Measurements from ENCODE around the gene SMTN. TPM values are rescaled to one million over a fixed set of nuclear protein-coding genes. Genes with fewer than 3 reads are reported as not detected.

SMTN gene
- total and polyA plus RNA-seq, 10 of the 15 experiments (the other 5 are each of a cell fraction or from before 2014, with no cell fraction given) = 0.92 to 21.9 (median 4.8) TPM

- no peak for TF ChIP-seq CUX1 (IDR thresholded peaks at IDR 0.05; ENCODE audit: insufficient replicate concordance, low read depth, low read length)
- no peak for TF ChIP-seq ZNF622 (IDR thresholded peaks at IDR 0.05)
- no peak for TF ChIP-seq SMAD5 (IDR thresholded peaks at IDR 0.05; ENCODE audit: low read depth)
- TF ChIP-seq BMI1 (IDR thresholded peaks at IDR 0.05; ENCODE audit: borderline replicate concordance) = no peak
These were observed 42.1 kb downstream of the SMTN start (continued) for GRCh38 chr22:31123292-31123602.

GRCh38 chr22:31124290-31124689 lies 43.2 kb downstream of the SMTN start:
- TF ChIP-seq PBX3 (IDR thresholded peaks at IDR 0.05; ENCODE audit: insufficient replicate concordance, low read depth, low read length) (no peak), ATF2 (IDR thresholded peaks at IDR 0.05; ENCODE audit: low read length) (no peak), LARP7 (IDR thresholded peaks at IDR 0.05) (no peak), CREB1 (IDR thresholded peaks at IDR 0.05; ENCODE audit: low read depth) (no peak), PML (IDR thresholded peaks at IDR 0.05; ENCODE audit: low read length) (no peak), CBFB (IDR thresholded peaks at IDR 0.05; ENCODE audit: low read depth) (no peak), IKZF1 (conservative IDR thresholded peaks at IDR 0.05) (no peak), RB1 (IDR thresholded peaks at IDR 0.05; ENCODE audit: borderline replicate concordance) (no peak), BHLHE40 (IDR thresholded peaks at IDR 0.05; ENCODE audit: borderline replicate concordance in 1 of 2, low read depth in 2 of 2, low read length in 1 of 2) (no peak), MEF2B (IDR thresholded peaks at IDR 0.05; ENCODE audit: partially characterized antibody, poor library complexity, severe bottlenecking) (no peak), YY1 (IDR thresholded peaks at IDR 0.05; ENCODE audit: low read depth, low read length) (no peak)
- Histone ChIP-seq H3K27ac (ENCODE audit: control insufficient read depth, insufficient read depth) (no peak overlapping the region), H4K20me1 (ENCODE audit: control insufficient read depth, insufficient read depth) (no peaks in the 10 kb centered on the region), H3K9ac (ENCODE audit: control insufficient read depth, insufficient read depth, low read length) (no peak overlapping the region), H3K9me3 (replicated peaks; ENCODE audit: control insufficient read depth, insufficient read depth, low read length) (no peaks in the 10 kb centered on the region), H3K4me1 (ENCODE audit: control insufficient read depth, insufficient read depth, low read length) (no peaks in the 10 kb centered on the region), H3K4me2 (ENCODE audit: control insufficient read depth, insufficient read depth) (no peak overlapping the region), H2AFZ (ENCODE audit: control insufficient read depth, low read depth, low read length) (no peak overlapping the region), H3K4me3 (no peak overlapping the region), H3K27me3 (replicated peaks in 1 of 2; ENCODE audit: control insufficient read depth in 2 of 2, insufficient read depth in 2 of 2, low read length in 1 of 2) (no peaks in the 10 kb centered on the region), H3K79me2 (ENCODE audit: control insufficient read depth, insufficient read depth, low read length) (no peaks in the 10 kb centered on the region), H3K36me3 (ENCODE audit: control insufficient read depth in 2 of 2, insufficient read depth in 2 of 2, low read length in 1 of 2) (no peaks in the 10 kb centered on the region)
- 16% methylated on average over 3 of the region's 3 CpGs for WGBS (ENCODE audit: insufficient coverage, insufficient replicate concordance, low lambda C conversion rate, missing lambda C conversion rate)
- in situ Hi-C loops (cut with MboI) (no loop called here), intact Hi-C loops (cut with micrococcal nuclease; ENCODE audit: unreplicated experiment) (no loop called here)
- ChIA-PET CTCF (interaction anchor here (1.2 to 1.4 kb wide), 2 partner anchors 9 to 35 kb away, joined by 3 to 5 read pairs; partner anchors contain the start of gene RNF185), RAD21 (ENCODE audit: unreplicated experiment) (interaction anchor here (0.6 kb wide), 1 partner anchor 268 kb away, joined by 3 read pairs; no protein-coding TSS in a partner anchor), POLR2A (no interaction called here), SMC1A (ENCODE audit: uncharacterized antibody, unreplicated experiment) (no interaction called here)
- ATAC-seq (no peak), FAIRE-seq (no peak), DNase-seq (ENCODE audit: low read depth, low spot score) (no peak)
- BruUV-seq (replicated peaks) = no TSS peak
